ENCODE results near the gene APOL1. TPM values are rescaled to one million over a fixed set of nuclear protein-coding genes. Genes with fewer than 3 reads are reported as not detected.

APOL1 gene
- total RNA-seq, 1 experiment from 2014 or later, result 16.0 TPM

- in situ Hi-C loops (cut with HindIII; ENCODE audit: low pct_unique_long_range_greater_than_20kb, low sequenced_read_pairs) (no loop called here), intact Hi-C loops (cut with micrococcal nuclease; ENCODE audit: unreplicated experiment) (no loop called here)
- POLR2A ChIA-PET, result no interaction called here
- H3K9me3 ChIP-seq (ENCODE audit: control insufficient read depth, insufficient read depth, low read depth, low read length), result no peaks in the 10 kb centered on the region
- CTCF ChIA-PET, result no interaction called here
- TF ChIP-seq REST (IDR thresholded peaks at IDR 0.05; ENCODE audit: insufficient read depth in 1 of 2, low read depth in 2 of 2, low read length in 1 of 2) (no peak), SIN3A (IDR thresholded peaks at IDR 0.05; ENCODE audit: borderline replicate concordance, insufficient read depth, low read depth, low read length) (no peak), TCF7L2 (IDR thresholded peaks at IDR 0.05; ENCODE audit: low read depth, low read length) (no peak), POLR2AphosphoS5 (IDR thresholded peaks at IDR 0.05; ENCODE audit: low read depth, low read length) (no peak), CTCF (IDR thresholded peaks at IDR 0.05) (no peak)
- ATAC-seq (no peak), DNase-seq (ENCODE audit: low read depth, low spot score) (no peak)
- peaks cover 5% of the 10 kb centered on the region for H3K36me3 ChIP-seq (ENCODE audit: control insufficient read depth, insufficient read depth, low read length)
- H3K4me1 ChIP-seq (ENCODE audit: control insufficient read depth, insufficient read depth, low read length), result peaks cover 4% of the 10 kb centered on the region; the same call in 1 of the 2 replicates
- BruUV-seq (replicated peaks), result no TSS peak
- no peak overlapping the region for H3K27ac ChIP-seq (ENCODE audit: low read length)
- H3K4me3 ChIP-seq (ENCODE audit: low read depth in 2 of 2, low read length in 2 of 2), result no peak overlapping the region
- H3K27me3 ChIP-seq (ENCODE audit: control insufficient read depth, insufficient read depth, low read length), result no peaks in the 10 kb centered on the region
These were observed 26.3 kb downstream of the APOL1 start for GRCh38 chr22:36279219-36279666.

GRCh38 chr22:36280379-36280778, 27.4 kb downstream of the APOL1 start:
- Histone ChIP-seq H3K4me1 (ENCODE audit: control insufficient read depth, insufficient read depth, low read length) (peaks cover 4% of the 10 kb centered on the region; the same call in 1 of the 2 replicates), H3K9me3 (ENCODE audit: control insufficient read depth, insufficient read depth, low read depth, low read length) (no peaks in the 10 kb centered on the region), H3K27me3 (ENCODE audit: control insufficient read depth, insufficient read depth, low read length) (no peaks in the 10 kb centered on the region), H3K4me3 (ENCODE audit: low read depth in 2 of 2, low read length in 2 of 2) (no peak overlapping the region), H3K36me3 (ENCODE audit: control insufficient read depth, insufficient read depth, low read length) (peaks cover 5% of the 10 kb centered on the region), H3K27ac (ENCODE audit: low read length) (no peak overlapping the region)
- no TSS peak for BruUV-seq (replicated peaks)
- ChIA-PET CTCF (interaction anchor here (0.6 kb wide), 1 partner anchor 206 kb away, joined by 4 read pairs; no protein-coding TSS in a partner anchor), POLR2A (interaction anchor here (0.7 kb wide), 1 partner anchor 30 kb away, joined by 15 read pairs; no protein-coding TSS in a partner anchor)
- in situ Hi-C loops (cut with HindIII; ENCODE audit: low pct_unique_long_range_greater_than_20kb, low sequenced_read_pairs), result no loop called here
- TF ChIP-seq SIN3A (IDR thresholded peaks at IDR 0.05; ENCODE audit: borderline replicate concordance, insufficient read depth, low read depth, low read length), result no peak
- TF ChIP-seq POLR2AphosphoS5 (IDR thresholded peaks at IDR 0.05; ENCODE audit: low read depth, low read length), result no peak
- no peak for TF ChIP-seq CTCF (IDR thresholded peaks at IDR 0.05)
- no peak for TF ChIP-seq TCF7L2 (IDR thresholded peaks at IDR 0.05; ENCODE audit: low read depth, low read length)
- no peak for TF ChIP-seq REST (IDR thresholded peaks at IDR 0.05; ENCODE audit: insufficient read depth in 1 of 2, low read depth in 2 of 2, low read length in 1 of 2)
- DNase-seq (ENCODE audit: low read depth, low spot score) (no peak), ATAC-seq (no peak)
- intact Hi-C loops (cut with micrococcal nuclease; ENCODE audit: unreplicated experiment), result no loop called here

Data from Panc1 (cell line).